H1 (cell line): ENCODE data around the gene CNIH1. TPM values are rescaled to one million over a fixed set of nuclear protein-coding genes. Genes with fewer than 3 reads are reported as not detected.

Source experiments
- ASH2L ChIP-seq: fragments of 200-600, 300-600 bp; sonication (generic); IDR thresholded peaks from one replicate; pipeline ENCODE4 v1.7.1; 2017; ENCODE audit warnings: low read length
- CHD2 ChIP-seq: IDR thresholded peaks from 2 replicates; pipeline ENCODE4 v1.6.1; 2012; ENCODE audit warnings: low read length, improper control_type of control experiment
- POLR2A ChIP-seq, 2 experiments: IDR thresholded peaks; 1 replicate in 1 of 2; 2 replicates in 1 of 2; pipeline ENCODE4 v1.6.1; 2011; ENCODE audit warnings: low read depth in 2 of 2, low read length in 2 of 2, mild to moderate bottlenecking in 2 of 2; ENCODE audit errors: control extremely low read depth in 1 of 2
- SP1 ChIP-seq: IDR thresholded peaks from 2 replicates; pipeline ENCODE4 v1.6.1; 2011; ENCODE audit warnings: low read depth, low read length
- TAF7 ChIP-seq: optimal IDR thresholded peaks from 2 replicates; pipeline ENCODE3; 2011; ENCODE audit warnings: low read depth, mild to moderate bottlenecking, inconsistent platforms, low read length, moderate library complexity, borderline replicate concordance
- polyA plus RNA-seq, 7 experiments: library from polyadenylated mRNA; depleted of rRNA in 3 of 7; stranded (reverse) in 5 of 7; unstranded in 2 of 7; fragments of >200 nt in 5 of 7; fragments of 200-250 nt in 2 of 7; gene quantifications; 1 replicate in 5 of 7; 2 replicates in 1 of 7; 4 replicates in 1 of 7; pipeline versions ENCODE4 v1.2.1 to v1.2.3, GENCODE V29; 2011 to 2013; ENCODE audit warnings: missing spikeins in 2 of 7, mixed read lengths in 2 of 7
- total RNA-seq: library from RNA; stranded (reverse); fragmentation: NEBNext Ultra II Directional; extraction: Animal tissue kit (Norgen Biotek cat#: 25700); gene quantifications from 2 replicates; pipeline ENCODE4 v1.2.1, GENCODE V29; 2021
- TF ChIP-seq, protein P1 (sequence below): IDR thresholded peaks from 2 replicates; pipeline ENCODE4 v1.6.1; 2011; ENCODE audit warnings: low read length, improper control_type of control experiment

The CNIH1 gene
- total and polyA plus RNA-seq, 2 of the 8 experiments (the other 6 are each of a cell fraction or from before 2014, with no cell fraction given), result 119 to 333 TPM

DNA sequence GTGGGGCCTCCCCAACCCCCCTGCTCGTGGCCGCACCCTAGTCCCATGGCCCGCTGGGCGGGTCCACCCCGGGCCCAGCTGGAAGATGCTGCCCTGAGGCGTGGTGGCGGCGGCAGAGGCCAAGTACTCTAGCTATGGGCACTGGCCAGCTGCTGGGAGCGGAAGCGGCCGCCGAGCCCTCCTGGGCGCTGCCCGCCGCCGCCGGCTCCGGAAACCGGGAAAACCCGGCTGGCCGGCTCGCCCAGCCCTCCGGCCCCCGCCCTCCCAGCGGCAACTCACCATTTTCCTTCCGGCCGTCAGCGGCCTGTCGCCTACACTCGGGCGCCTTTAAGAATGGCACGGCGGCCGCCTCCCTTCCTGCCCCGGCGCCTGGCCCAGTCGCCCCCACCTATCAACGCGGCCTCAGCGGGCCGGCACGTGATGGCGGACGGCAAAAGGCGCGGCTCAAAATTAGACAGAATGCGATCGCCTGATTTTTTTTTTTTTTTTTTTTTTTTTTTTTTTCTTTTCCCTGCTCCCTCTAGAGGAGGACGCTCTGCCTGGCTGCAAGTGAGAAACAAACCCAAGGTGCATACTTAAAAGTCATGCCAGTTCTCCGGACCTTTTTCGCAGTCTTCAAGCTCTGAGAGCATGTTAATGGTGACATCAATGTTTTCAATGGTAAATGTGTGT lies 47.6 kb upstream of the CNIH1 start, which contains the start of gene GMFB (continued):
- TF ChIP-seq, protein P1, sequence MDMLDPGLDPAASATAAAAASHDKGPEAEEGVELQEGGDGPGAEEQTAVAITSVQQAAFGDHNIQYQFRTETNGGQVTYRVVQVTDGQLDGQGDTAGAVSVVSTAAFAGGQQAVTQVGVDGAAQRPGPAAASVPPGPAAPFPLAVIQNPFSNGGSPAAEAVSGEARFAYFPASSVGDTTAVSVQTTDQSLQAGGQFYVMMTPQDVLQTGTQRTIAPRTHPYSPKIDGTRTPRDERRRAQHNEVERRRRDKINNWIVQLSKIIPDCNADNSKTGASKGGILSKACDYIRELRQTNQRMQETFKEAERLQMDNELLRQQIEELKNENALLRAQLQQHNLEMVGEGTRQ, result peak; percentile 87
- TF ChIP-seq POLR2A (IDR thresholded peaks at IDR 0.05; ENCODE audit: control extremely low read depth in 1 of 2, low read depth in 2 of 2, low read length in 2 of 2), result peak; percentile 76 to 89
- TF ChIP-seq ASH2L, result peak; percentile 47
- peak; percentile 43; the same call in 1 of the 2 replicates for TF ChIP-seq CHD2
- peak; percentile 85 for TF ChIP-seq TAF7
- TF ChIP-seq SP1, result peak; percentile 14; the same call in 1 of the 2 replicates
